ENCODE data around the gene LMO7.
A peak's percentile ranks its signal among the peaks of the same experiment; 100 is the strongest.

LMO7 gene

DNA sequence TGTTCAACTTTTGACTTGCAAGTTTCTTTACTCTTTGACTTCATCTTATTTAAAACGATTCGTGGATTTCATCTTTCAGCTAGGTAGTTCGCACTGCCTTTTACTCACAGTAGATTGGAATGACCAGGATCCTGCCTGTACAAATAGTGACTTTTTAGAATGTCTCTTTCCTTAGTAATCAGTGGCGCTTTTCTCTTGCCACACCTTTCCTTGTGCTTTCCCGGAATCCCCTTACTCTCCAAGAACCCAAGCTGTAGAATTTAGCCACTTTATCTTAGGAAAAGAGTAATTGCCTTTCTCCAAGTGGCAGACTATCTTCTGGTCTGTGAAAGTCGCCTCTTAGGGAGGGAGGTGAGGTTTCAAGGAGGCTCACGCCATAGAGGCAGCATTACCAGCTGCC lies 123.4 kb downstream of the LMO7 start:
- H3K4me1 ChIP-seq (ENCODE audit: insufficient read depth, low read length, severe bottlenecking), result peaks cover 38% of the 10 kb centered on the region
- no peaks in the 10 kb centered on the region for H4K20me1 ChIP-seq (ENCODE audit: insufficient read depth, low read length)
- H3K9me2 ChIP-seq (ENCODE audit: low read depth, low read length), result no peaks in the 10 kb centered on the region
- H3F3A ChIP-seq (ENCODE audit: insufficient read depth, low read length), result no peaks in the 10 kb centered on the region
- H3K27me3 ChIP-seq (ENCODE audit: insufficient read depth, low read length), result no peaks in the 10 kb centered on the region
- H2AFZ ChIP-seq (ENCODE audit: low read length), result no peak overlapping the region
- H3K79me2 ChIP-seq (ENCODE audit: insufficient read depth, low read length), result no peaks in the 10 kb centered on the region
- TF ChIP-seq EZH2 (IDR thresholded peaks at IDR 0.05; ENCODE audit: borderline replicate concordance, low read length), result no peak
- TF ChIP-seq CTCF (IDR thresholded peaks at IDR 0.05; ENCODE audit: low read length), result no peak
- no peak overlapping the region for H3K4me3 ChIP-seq (ENCODE audit: low read depth, low read length, poor library complexity, severe bottlenecking)
- no peaks in the 10 kb centered on the region for H3K9me3 ChIP-seq (ENCODE audit: low read length)
- H3K36me3 ChIP-seq (ENCODE audit: insufficient read depth, low read length), result no peaks in the 10 kb centered on the region
- no peak overlapping the region; the same call in 1 of the 2 replicates for H3K4me2 ChIP-seq (ENCODE audit: low read length)
- H3K27ac ChIP-seq (ENCODE audit: low read depth, low read length, poor library complexity, severe bottlenecking), result peak overlapping the region; percentile 63
- H3K9ac ChIP-seq (ENCODE audit: low read length), result no peak overlapping the region

DNA sequence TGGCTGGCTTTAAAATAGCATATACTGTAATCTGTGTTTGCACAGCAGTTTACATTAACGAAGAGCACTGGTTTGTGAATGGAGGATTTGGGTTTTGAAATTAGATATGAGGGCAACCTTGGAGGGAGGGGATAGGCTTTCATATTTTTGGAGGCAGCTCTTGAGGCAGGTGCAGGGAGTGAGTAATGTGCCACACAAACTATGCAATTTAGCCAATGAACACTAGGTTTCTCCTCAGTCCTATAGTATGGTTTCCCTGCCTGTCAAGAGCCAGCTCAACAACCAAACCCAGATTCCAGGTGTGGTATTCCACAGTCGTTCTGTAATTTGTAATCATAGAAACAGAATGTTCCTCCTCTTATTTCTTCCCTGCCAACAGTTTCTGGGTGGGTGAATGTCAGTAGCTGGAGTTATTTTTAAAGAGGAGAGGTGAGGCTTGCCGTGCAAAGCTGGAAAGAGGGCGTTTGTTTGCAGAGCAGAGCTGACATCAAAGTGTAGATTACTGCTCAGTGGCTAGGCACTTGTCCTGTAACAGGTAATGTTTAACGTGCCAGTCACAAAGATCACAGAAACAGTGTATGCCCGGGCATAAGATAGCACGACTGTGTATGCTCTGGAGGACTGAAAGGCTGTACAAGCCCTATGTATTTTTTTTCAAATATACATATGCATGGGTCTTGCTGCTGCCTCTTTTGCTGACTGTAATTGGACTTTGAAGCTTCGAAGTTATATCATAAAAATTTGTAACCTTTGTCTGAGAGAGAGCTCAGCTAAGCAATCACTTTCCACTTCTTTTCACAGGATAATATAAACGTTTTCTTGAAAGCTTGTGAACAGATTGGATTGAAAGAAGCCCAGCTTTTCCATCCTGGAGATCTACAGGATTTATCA lies 124.2 kb downstream of the LMO7 start:
- H3K4me2 ChIP-seq (ENCODE audit: low read length), result peak overlapping the region; percentile 70
- no peak for TF ChIP-seq EZH2 (IDR thresholded peaks at IDR 0.05; ENCODE audit: borderline replicate concordance, low read length)
- TF ChIP-seq CTCF (IDR thresholded peaks at IDR 0.05; ENCODE audit: low read length), result peak; percentile 57
- no peaks in the 10 kb centered on the region for H3K9me2 ChIP-seq (ENCODE audit: low read depth, low read length)
- peak overlapping the region; percentile 45 for H3K4me3 ChIP-seq (ENCODE audit: low read depth, low read length, poor library complexity, severe bottlenecking)
- H3K27me3 ChIP-seq (ENCODE audit: insufficient read depth, low read length), result no peaks in the 10 kb centered on the region
- H3K36me3 ChIP-seq (ENCODE audit: insufficient read depth, low read length), result no peaks in the 10 kb centered on the region
- no peaks in the 10 kb centered on the region for H4K20me1 ChIP-seq (ENCODE audit: insufficient read depth, low read length)
- H3K4me1 ChIP-seq (ENCODE audit: insufficient read depth, low read length, severe bottlenecking), result peaks cover 38% of the 10 kb centered on the region
- peak overlapping the region; percentile 59 for H3K9ac ChIP-seq (ENCODE audit: low read length)
- peak overlapping the region; percentile 63 for H3K27ac ChIP-seq (ENCODE audit: low read depth, low read length, poor library complexity, severe bottlenecking)
- H3F3A ChIP-seq (ENCODE audit: insufficient read depth, low read length), result no peaks in the 10 kb centered on the region
- H3K79me2 ChIP-seq (ENCODE audit: insufficient read depth, low read length), result no peaks in the 10 kb centered on the region
- H2AFZ ChIP-seq (ENCODE audit: low read length), result no peak overlapping the region
- no peaks in the 10 kb centered on the region for H3K9me3 ChIP-seq (ENCODE audit: low read length)

- no peaks in the 10 kb centered on the region for H3K9me2 ChIP-seq (ENCODE audit: low read depth, low read length)
- TF ChIP-seq CTCF (IDR thresholded peaks at IDR 0.05; ENCODE audit: low read length) (no peak), EZH2 (IDR thresholded peaks at IDR 0.05; ENCODE audit: borderline replicate concordance, low read length) (no peak)
- H3K79me2 ChIP-seq (ENCODE audit: insufficient read depth, low read length), result no peaks in the 10 kb centered on the region
- H3K4me2 ChIP-seq (ENCODE audit: low read length), result peak overlapping the region; percentile 70
- H3K36me3 ChIP-seq (ENCODE audit: insufficient read depth, low read length), result peaks cover 7% of the 10 kb centered on the region; the same call in 1 of the 2 replicates
- peak overlapping the region; percentile 45 for H3K4me3 ChIP-seq (ENCODE audit: low read depth, low read length, poor library complexity, severe bottlenecking)
- H3K9ac ChIP-seq (ENCODE audit: low read length), result peak overlapping the region; percentile 59
- no peaks in the 10 kb centered on the region for H3K27me3 ChIP-seq (ENCODE audit: insufficient read depth, low read length)
- no peaks in the 10 kb centered on the region for H3K9me3 ChIP-seq (ENCODE audit: low read length)
- H3F3A ChIP-seq (ENCODE audit: insufficient read depth, low read length), result no peaks in the 10 kb centered on the region
- H3K4me1 ChIP-seq (ENCODE audit: insufficient read depth, low read length, severe bottlenecking), result peaks cover 38% of the 10 kb centered on the region
- peak overlapping the region; percentile 72 for H3K27ac ChIP-seq (ENCODE audit: low read depth, low read length, poor library complexity, severe bottlenecking)
- no peaks in the 10 kb centered on the region for H4K20me1 ChIP-seq (ENCODE audit: insufficient read depth, low read length)
- H2AFZ ChIP-seq (ENCODE audit: low read length), result no peak overlapping the region
Observed at GRCh38 chr13:75761369-75761768, 125.2 kb downstream of the LMO7 start.
